Activated CD4-positive, alpha-beta T cell treated with anti-CD3 and anti-CD28 coated beads, Interleukin-2, amount 50 U/mL, for 1 hour (primary cell): Measurements from ENCODE around the gene CACNG5.

ENCODE experiments used
- DNase-seq: peaks from one replicate; pipeline ENCODE4 v3.0.0-alpha.2; 2020

The CACNG5 gene

GRCh38 chr17:66829386-66829864 is 5.5 kb upstream of the CACNG5 start:
- peak; percentile 18 for DNase-seq

GRCh38 chr17:66829883-66830282 is 5.0 kb upstream of the CACNG5 start:
- no peak for DNase-seq

GRCh38 chr17:66830451-66830850 is 4.5 kb upstream of the CACNG5 start:
- no peak for DNase-seq

- DNase-seq: no peak
Observed at GRCh38 chr17:66831383-66832210, 3.3 kb upstream of the CACNG5 start.

GRCh38 chr17:66833201-66833600 is 1.7 kb upstream of the CACNG5 start:
- no peak for DNase-seq

GRCh38 chr17:66834426-66834918 is 445 bp upstream of the CACNG5 start:
- DNase-seq: no peak

- no peak for DNase-seq
Observed at GRCh38 chr17:66835476-66835875, 559 bp downstream of the CACNG5 start.

GRCh38 chr17:66836063-66837005 is 1.4 kb downstream of the CACNG5 start:
- DNase-seq: no peak

GRCh38 chr17:66837226-66837625 is 2.3 kb downstream of the CACNG5 start:
- DNase-seq: no peak

GRCh38 chr17:66837885-66838665 is 3.2 kb downstream of the CACNG5 start:
- no peak for DNase-seq

- DNase-seq: no peak
Observed at GRCh38 chr17:66839616-66840015, 4.7 kb downstream of the CACNG5 start.

GRCh38 chr17:66840061-66840460 is 5.1 kb downstream of the CACNG5 start:
- DNase-seq: no peak

- no peak for DNase-seq
Observed at GRCh38 chr17:66841328-66841727, 6.4 kb downstream of the CACNG5 start.

- DNase-seq: no peak
Observed at GRCh38 chr17:66841744-66842143, 6.8 kb downstream of the CACNG5 start.

- no peak for DNase-seq
Observed at GRCh38 chr17:66842505-66842904, 7.6 kb downstream of the CACNG5 start.

GRCh38 chr17:66842959-66843358 is 8.0 kb downstream of the CACNG5 start:
- no peak for DNase-seq

- DNase-seq: no peak
Observed at GRCh38 chr17:66843627-66844026, 8.7 kb downstream of the CACNG5 start.

GRCh38 chr17:66847704-66848103 is 12.8 kb downstream of the CACNG5 start:
- DNase-seq: no peak

- no peak for DNase-seq
Observed at GRCh38 chr17:66848496-66848895, 13.6 kb downstream of the CACNG5 start.

GRCh38 chr17:66849032-66849655 is 14.2 kb downstream of the CACNG5 start:
- no peak for DNase-seq

GRCh38 chr17:66849851-66850580 is 15.1 kb downstream of the CACNG5 start:
- no peak for DNase-seq
